HUES6 (cell line): ENCODE measurements around the gene GALNT1.

Source experiments
- H3K27ac ChIP-seq: 2 replicates; pipeline ENCODE4 v1.7.0; 2013; ENCODE audit warnings: low read depth, mild to moderate bottlenecking, low read length, inconsistent platforms
- H3K27me3 ChIP-seq: 2 replicates; pipeline ENCODE4 v1.6.1; 2013; ENCODE audit warnings: low read length; ENCODE audit not compliant: control insufficient read depth, insufficient read depth
- H3K36me3 ChIP-seq: 2 replicates; pipeline ENCODE4 v1.6.1; 2013; ENCODE audit warnings: low read length; ENCODE audit not compliant: control insufficient read depth, insufficient read depth
- H3K4me1 ChIP-seq: 2 replicates; pipeline ENCODE4 v1.6.1; 2013; ENCODE audit warnings: low read length; ENCODE audit not compliant: control insufficient read depth, insufficient read depth
- H3K4me3 ChIP-seq: 2 replicates; pipeline ENCODE4 v1.5.1; 2013; ENCODE audit warnings: low read depth, low read length
- H3K9ac ChIP-seq: one replicate; pipeline ENCODE4 v1.6.1; 2013; ENCODE audit warnings: mild to moderate bottlenecking, low read length
- H3K9me3 ChIP-seq: 2 replicates; pipeline ENCODE4 v1.6.1; 2013; ENCODE audit warnings: low read depth, low read length; ENCODE audit not compliant: control insufficient read depth, insufficient read depth

GALNT1 gene

GRCh38 chr18:35671966-35672603 lies 90.5 kb downstream of the GALNT1 start:
- H3K9ac ChIP-seq, result no peak overlapping the region
- H3K4me3 ChIP-seq, result no peak overlapping the region
- peaks cover 20% of the 10 kb centered on the region for H3K36me3 ChIP-seq
- no peaks in the 10 kb centered on the region; the same call in 1 of the 2 replicates for H3K4me1 ChIP-seq
- no peaks in the 10 kb centered on the region for H3K27me3 ChIP-seq
- peaks cover 8% of the 10 kb centered on the region for H3K9me3 ChIP-seq
- H3K27ac ChIP-seq, result no peak overlapping the region

GRCh38 chr18:35672897-35673296 lies 91.4 kb downstream of the GALNT1 start:
- Histone ChIP-seq H3K4me3 (no peak overlapping the region), H3K4me1 (no peaks in the 10 kb centered on the region; the same call in 1 of the 2 replicates), H3K27me3 (no peaks in the 10 kb centered on the region), H3K27ac (no peak overlapping the region), H3K9me3 (peaks cover 3% of the 10 kb centered on the region; the same call in 1 of the 2 replicates), H3K9ac (no peak overlapping the region), H3K36me3 (peaks cover 16% of the 10 kb centered on the region)

GRCh38 chr18:35673682-35674081 lies 92.1 kb downstream of the GALNT1 start:
- H3K4me3 ChIP-seq, result no peak overlapping the region
- no peaks in the 10 kb centered on the region; the same call in 1 of the 2 replicates for H3K4me1 ChIP-seq
- no peak overlapping the region for H3K27ac ChIP-seq
- H3K9me3 ChIP-seq, result no peaks in the 10 kb centered on the region; the same call in 1 of the 2 replicates
- peaks cover 19% of the 10 kb centered on the region for H3K36me3 ChIP-seq
- H3K9ac ChIP-seq, result no peak overlapping the region
- no peaks in the 10 kb centered on the region for H3K27me3 ChIP-seq

GRCh38 chr18:35680139-35680551 lies 98.6 kb downstream of the GALNT1 start:
- no peaks in the 10 kb centered on the region for H3K27me3 ChIP-seq
- no peak overlapping the region for H3K9ac ChIP-seq
- H3K4me3 ChIP-seq, result no peak overlapping the region
- no peak overlapping the region for H3K27ac ChIP-seq
- H3K36me3 ChIP-seq, result peaks cover 28% of the 10 kb centered on the region
- no peaks in the 10 kb centered on the region for H3K9me3 ChIP-seq
- no peaks in the 10 kb centered on the region for H3K4me1 ChIP-seq

GRCh38 chr18:35682281-35682867 lies 100.8 kb downstream of the GALNT1 start:
- Histone ChIP-seq H3K9ac (no peak overlapping the region), H3K4me1 (no peaks in the 10 kb centered on the region), H3K27me3 (no peaks in the 10 kb centered on the region), H3K4me3 (no peak overlapping the region), H3K9me3 (no peaks in the 10 kb centered on the region), H3K36me3 (peaks cover 33% of the 10 kb centered on the region), H3K27ac (no peak overlapping the region)

GRCh38 chr18:35683021-35683420 lies 101.5 kb downstream of the GALNT1 start:
- Histone ChIP-seq H3K36me3 (peaks cover 29% of the 10 kb centered on the region), H3K27me3 (no peaks in the 10 kb centered on the region), H3K9ac (no peak overlapping the region), H3K4me1 (no peaks in the 10 kb centered on the region), H3K4me3 (no peak overlapping the region), H3K9me3 (no peaks in the 10 kb centered on the region), H3K27ac (no peak overlapping the region)

GRCh38 chr18:35688757-35689156 lies 107.2 kb downstream of the GALNT1 start:
- no peaks in the 10 kb centered on the region for H3K9me3 ChIP-seq
- no peaks in the 10 kb centered on the region for H3K4me1 ChIP-seq
- H3K36me3 ChIP-seq, result peaks cover 31% of the 10 kb centered on the region
- H3K4me3 ChIP-seq, result no peak overlapping the region
- H3K9ac ChIP-seq, result no peak overlapping the region
- no peaks in the 10 kb centered on the region for H3K27me3 ChIP-seq
- no peak overlapping the region; the same call in 1 of the 2 replicates for H3K27ac ChIP-seq

GRCh38 chr18:35689728-35690127 lies 108.2 kb downstream of the GALNT1 start:
- no peak overlapping the region for H3K4me3 ChIP-seq
- H3K27me3 ChIP-seq, result no peaks in the 10 kb centered on the region

GRCh38 chr18:35691625-35692024 lies 110.1 kb downstream of the GALNT1 start:
- Histone ChIP-seq H3K9ac (no peak overlapping the region), H3K4me1 (no peaks in the 10 kb centered on the region), H3K27me3 (no peaks in the 10 kb centered on the region), H3K4me3 (no peak overlapping the region), H3K36me3 (peaks cover 29% of the 10 kb centered on the region), H3K9me3 (no peaks in the 10 kb centered on the region), H3K27ac (no peak overlapping the region)

More at GRCh38 chr18:35689728-35690127, 108.2 kb downstream of the GALNT1 start:
- no peak overlapping the region for H3K9ac ChIP-seq
- H3K9me3 ChIP-seq, result no peaks in the 10 kb centered on the region
- H3K27ac ChIP-seq, result no peak overlapping the region
- H3K36me3 ChIP-seq, result peaks cover 32% of the 10 kb centered on the region
- H3K4me1 ChIP-seq, result no peaks in the 10 kb centered on the region

GRCh38 chr18:35692866-35693265 lies 111.3 kb downstream of the GALNT1 start:
- no peaks in the 10 kb centered on the region for H3K9me3 ChIP-seq
- H3K9ac ChIP-seq, result no peak overlapping the region
- H3K4me1 ChIP-seq, result no peaks in the 10 kb centered on the region
- H3K36me3 ChIP-seq, result peaks cover 24% of the 10 kb centered on the region
- no peak overlapping the region for H3K27ac ChIP-seq
- no peak overlapping the region for H3K4me3 ChIP-seq
- no peaks in the 10 kb centered on the region for H3K27me3 ChIP-seq

- no peak overlapping the region for H3K9ac ChIP-seq
- no peaks in the 10 kb centered on the region for H3K4me1 ChIP-seq
Observed at GRCh38 chr18:35693829-35694228, 112.3 kb downstream of the GALNT1 start.

More at GRCh38 chr18:35693829-35694228, 112.3 kb downstream of the GALNT1 start:
- Histone ChIP-seq H3K4me3 (no peak overlapping the region), H3K27ac (no peak overlapping the region), H3K27me3 (no peaks in the 10 kb centered on the region), H3K36me3 (peaks cover 24% of the 10 kb centered on the region), H3K9me3 (no peaks in the 10 kb centered on the region)
